ENCODE data around the gene SENP5. TPM values are rescaled to one million over a fixed set of nuclear protein-coding genes. Genes with fewer than 3 reads are reported as not detected.

SENP5 gene
- total and polyA plus RNA-seq, 9 of the 15 experiments (the other 6 are each of a cell fraction or from before 2014, with no cell fraction given) = 18.3 to 59.7 (median 35.8) TPM

DNA sequence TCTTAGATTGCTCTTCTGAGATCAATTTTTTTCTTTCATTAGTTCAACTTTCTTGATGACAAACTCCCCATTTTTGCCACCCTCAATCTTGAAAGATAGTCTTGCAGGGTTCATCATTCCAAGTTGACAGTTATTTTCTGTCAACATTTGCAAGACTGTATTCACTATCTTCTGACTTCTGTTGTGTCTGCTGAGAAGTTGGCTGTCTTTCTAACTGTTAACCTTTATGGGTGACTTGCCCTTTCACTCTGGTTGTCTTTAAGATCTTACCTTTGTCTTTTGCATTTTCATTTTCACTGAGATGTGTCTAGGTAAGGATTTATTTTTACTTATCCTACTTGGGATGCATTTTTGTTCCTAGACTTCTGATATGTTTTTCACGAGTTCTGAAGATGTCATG, 115.5 kb downstream of the SENP5 start (continued):
- TF ChIP-seq, protein P1, sequence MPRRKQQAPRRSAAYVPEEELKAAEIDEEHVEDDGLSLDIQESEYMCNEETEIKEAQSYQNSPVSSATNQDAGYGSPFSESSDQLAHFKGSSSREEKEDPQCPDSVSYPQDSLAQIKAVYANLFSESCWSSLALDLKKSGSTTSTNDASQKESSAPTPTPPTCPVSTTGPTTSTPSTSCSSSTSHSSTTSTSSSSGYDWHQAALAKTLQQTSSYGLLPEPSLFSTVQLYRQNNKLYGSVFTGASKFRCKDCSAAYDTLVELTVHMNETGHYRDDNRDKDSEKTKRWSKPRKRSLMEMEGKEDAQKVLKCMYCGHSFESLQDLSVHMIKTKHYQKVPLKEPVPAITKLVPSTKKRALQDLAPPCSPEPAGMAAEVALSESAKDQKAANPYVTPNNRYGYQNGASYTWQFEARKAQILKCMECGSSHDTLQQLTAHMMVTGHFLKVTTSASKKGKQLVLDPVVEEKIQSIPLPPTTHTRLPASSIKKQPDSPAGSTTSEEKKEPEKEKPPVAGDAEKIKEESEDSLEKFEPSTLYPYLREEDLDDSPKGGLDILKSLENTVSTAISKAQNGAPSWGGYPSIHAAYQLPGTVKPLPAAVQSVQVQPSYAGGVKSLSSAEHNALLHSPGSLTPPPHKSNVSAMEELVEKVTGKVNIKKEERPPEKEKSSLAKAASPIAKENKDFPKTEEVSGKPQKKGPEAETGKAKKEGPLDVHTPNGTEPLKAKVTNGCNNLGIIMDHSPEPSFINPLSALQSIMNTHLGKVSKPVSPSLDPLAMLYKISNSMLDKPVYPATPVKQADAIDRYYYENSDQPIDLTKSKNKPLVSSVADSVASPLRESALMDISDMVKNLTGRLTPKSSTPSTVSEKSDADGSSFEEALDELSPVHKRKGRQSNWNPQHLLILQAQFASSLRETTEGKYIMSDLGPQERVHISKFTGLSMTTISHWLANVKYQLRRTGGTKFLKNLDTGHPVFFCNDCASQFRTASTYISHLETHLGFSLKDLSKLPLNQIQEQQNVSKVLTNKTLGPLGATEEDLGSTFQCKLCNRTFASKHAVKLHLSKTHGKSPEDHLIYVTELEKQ (CRISPR knock-in tag; IDR thresholded peaks at IDR 0.05) = no peak
- TF ChIP-seq CLOCK (CRISPR knock-in tag; IDR thresholded peaks at IDR 0.05; ENCODE audit: borderline replicate concordance) (no peak), HDAC6 (IDR thresholded peaks at IDR 0.05; ENCODE audit: low read depth, low read length) (no peak), SETDB1 (IDR thresholded peaks at IDR 0.05; ENCODE audit: low read length) (no peak), PML (IDR thresholded peaks at IDR 0.05; ENCODE audit: low read length) (no peak), ZNF384 (IDR thresholded peaks at IDR 0.05; ENCODE audit: low read depth, low read length) (no peak), HDAC1 (IDR thresholded peaks at IDR 0.05) (0 out of 4 replicates have a peak, but pooled peaks of 1 of the 2 experiments have one; percentile 28), NCOA1 (IDR thresholded peaks at IDR 0.05; ENCODE audit: low read depth) (no peak), RBM15 (IDR thresholded peaks at IDR 0.05; ENCODE audit: insufficient read depth, low read length) (no peak), RAD51 (IDR thresholded peaks at IDR 0.05; ENCODE audit: borderline replicate concordance, low read depth) (no peak), CBX5 (IDR thresholded peaks at IDR 0.05; ENCODE audit: borderline replicate concordance, low read depth) (peak; percentile 98), BHLHE40 (IDR thresholded peaks at IDR 0.05; ENCODE audit: low read length) (no peak)
- TF ChIP-seq, protein P2, sequence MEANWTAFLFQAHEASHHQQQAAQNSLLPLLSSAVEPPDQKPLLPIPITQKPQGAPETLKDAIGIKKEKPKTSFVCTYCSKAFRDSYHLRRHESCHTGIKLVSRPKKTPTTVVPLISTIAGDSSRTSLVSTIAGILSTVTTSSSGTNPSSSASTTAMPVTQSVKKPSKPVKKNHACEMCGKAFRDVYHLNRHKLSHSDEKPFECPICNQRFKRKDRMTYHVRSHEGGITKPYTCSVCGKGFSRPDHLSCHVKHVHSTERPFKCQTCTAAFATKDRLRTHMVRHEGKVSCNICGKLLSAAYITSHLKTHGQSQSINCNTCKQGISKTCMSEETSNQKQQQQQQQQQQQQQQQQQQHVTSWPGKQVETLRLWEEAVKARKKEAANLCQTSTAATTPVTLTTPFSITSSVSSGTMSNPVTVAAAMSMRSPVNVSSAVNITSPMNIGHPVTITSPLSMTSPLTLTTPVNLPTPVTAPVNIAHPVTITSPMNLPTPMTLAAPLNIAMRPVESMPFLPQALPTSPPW (CRISPR knock-in tag; IDR thresholded peaks at IDR 0.05) = no peak
- TF ChIP-seq, protein P3, sequence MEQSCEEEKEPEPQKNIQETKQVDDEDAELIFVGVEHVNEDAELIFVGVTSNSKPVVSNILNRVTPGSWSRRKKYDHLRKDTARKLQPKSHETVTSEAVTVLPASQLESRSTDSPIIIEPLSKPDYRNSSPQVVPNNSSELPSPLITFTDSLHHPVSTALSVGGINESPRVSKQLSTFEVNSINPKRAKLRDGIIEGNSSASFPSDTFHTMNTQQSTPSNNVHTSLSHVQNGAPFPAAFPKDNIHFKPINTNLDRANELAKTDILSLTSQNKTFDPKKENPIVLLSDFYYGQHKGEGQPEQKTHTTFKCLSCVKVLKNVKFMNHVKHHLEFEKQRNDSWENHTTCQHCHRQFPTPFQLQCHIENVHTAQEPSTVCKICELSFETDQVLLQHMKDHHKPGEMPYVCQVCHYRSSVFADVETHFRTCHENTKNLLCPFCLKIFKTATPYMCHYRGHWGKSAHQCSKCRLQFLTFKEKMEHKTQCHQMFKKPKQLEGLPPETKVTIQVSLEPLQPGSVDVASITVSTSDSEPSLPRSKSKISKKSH (CRISPR knock-in tag; IDR thresholded peaks at IDR 0.05) = 0 out of 2 replicates have a peak, but pooled peaks have one; percentile 36
- TF ChIP-seq, protein P4, sequence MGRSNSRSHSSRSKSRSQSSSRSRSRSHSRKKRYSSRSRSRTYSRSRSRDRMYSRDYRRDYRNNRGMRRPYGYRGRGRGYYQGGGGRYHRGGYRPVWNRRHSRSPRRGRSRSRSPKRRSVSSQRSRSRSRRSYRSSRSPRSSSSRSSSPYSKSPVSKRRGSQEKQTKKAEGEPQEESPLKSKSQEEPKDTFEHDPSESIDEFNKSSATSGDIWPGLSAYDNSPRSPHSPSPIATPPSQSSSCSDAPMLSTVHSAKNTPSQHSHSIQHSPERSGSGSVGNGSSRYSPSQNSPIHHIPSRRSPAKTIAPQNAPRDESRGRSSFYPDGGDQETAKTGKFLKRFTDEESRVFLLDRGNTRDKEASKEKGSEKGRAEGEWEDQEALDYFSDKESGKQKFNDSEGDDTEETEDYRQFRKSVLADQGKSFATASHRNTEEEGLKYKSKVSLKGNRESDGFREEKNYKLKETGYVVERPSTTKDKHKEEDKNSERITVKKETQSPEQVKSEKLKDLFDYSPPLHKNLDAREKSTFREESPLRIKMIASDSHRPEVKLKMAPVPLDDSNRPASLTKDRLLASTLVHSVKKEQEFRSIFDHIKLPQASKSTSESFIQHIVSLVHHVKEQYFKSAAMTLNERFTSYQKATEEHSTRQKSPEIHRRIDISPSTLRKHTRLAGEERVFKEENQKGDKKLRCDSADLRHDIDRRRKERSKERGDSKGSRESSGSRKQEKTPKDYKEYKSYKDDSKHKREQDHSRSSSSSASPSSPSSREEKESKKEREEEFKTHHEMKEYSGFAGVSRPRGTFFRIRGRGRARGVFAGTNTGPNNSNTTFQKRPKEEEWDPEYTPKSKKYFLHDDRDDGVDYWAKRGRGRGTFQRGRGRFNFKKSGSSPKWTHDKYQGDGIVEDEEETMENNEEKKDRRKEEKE (IDR thresholded peaks at IDR 0.05; ENCODE audit: borderline replicate concordance in 1 of 2, control insufficient read depth in 1 of 2, low read depth in 2 of 2, low read length in 1 of 2) = no peak

Measured in K562 (cell line).